Measurements from ENCODE around the gene IFT57. TPM values are rescaled to one million over a fixed set of nuclear protein-coding genes. Genes with fewer than 3 reads are reported as not detected.

The IFT57 gene
- polyA plus RNA-seq, 1 donor from 2014 or later, result 70.7 TPM

DNA sequence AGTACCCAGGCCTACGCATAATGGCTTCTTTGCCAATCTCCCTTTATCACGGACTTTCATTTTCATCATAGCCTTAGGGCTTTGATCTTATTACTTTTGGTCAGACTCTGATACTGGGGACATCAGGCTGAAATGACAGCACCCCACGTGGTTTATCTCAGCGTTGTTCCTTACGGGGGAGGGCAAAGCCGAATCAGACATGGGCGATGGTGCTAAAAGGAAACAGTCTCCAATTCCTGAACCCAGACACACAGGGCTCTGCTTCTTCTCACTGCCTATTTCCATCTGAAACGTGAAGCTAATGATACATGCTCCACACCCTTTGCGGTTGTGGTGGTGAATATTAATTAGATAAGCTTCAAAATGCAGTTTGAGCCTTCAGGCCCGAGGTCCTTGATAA lies 72.0 kb downstream of the IFT57 start:
- no peak overlapping the region for H2AFZ ChIP-seq (ENCODE audit: low read depth, low read length)
- TF ChIP-seq, protein P1, sequence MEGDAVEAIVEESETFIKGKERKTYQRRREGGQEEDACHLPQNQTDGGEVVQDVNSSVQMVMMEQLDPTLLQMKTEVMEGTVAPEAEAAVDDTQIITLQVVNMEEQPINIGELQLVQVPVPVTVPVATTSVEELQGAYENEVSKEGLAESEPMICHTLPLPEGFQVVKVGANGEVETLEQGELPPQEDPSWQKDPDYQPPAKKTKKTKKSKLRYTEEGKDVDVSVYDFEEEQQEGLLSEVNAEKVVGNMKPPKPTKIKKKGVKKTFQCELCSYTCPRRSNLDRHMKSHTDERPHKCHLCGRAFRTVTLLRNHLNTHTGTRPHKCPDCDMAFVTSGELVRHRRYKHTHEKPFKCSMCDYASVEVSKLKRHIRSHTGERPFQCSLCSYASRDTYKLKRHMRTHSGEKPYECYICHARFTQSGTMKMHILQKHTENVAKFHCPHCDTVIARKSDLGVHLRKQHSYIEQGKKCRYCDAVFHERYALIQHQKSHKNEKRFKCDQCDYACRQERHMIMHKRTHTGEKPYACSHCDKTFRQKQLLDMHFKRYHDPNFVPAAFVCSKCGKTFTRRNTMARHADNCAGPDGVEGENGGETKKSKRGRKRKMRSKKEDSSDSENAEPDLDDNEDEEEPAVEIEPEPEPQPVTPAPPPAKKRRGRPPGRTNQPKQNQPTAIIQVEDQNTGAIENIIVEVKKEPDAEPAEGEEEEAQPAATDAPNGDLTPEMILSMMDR (IDR thresholded peaks at IDR 0.05; ENCODE audit: poor library complexity, severe bottlenecking), result no peak
- no peak for TF ChIP-seq EZH2 (IDR thresholded peaks at IDR 0.05; ENCODE audit: borderline replicate concordance, insufficient read depth, low read length, poor library complexity, severe bottlenecking)
- TF ChIP-seq, protein P2, sequence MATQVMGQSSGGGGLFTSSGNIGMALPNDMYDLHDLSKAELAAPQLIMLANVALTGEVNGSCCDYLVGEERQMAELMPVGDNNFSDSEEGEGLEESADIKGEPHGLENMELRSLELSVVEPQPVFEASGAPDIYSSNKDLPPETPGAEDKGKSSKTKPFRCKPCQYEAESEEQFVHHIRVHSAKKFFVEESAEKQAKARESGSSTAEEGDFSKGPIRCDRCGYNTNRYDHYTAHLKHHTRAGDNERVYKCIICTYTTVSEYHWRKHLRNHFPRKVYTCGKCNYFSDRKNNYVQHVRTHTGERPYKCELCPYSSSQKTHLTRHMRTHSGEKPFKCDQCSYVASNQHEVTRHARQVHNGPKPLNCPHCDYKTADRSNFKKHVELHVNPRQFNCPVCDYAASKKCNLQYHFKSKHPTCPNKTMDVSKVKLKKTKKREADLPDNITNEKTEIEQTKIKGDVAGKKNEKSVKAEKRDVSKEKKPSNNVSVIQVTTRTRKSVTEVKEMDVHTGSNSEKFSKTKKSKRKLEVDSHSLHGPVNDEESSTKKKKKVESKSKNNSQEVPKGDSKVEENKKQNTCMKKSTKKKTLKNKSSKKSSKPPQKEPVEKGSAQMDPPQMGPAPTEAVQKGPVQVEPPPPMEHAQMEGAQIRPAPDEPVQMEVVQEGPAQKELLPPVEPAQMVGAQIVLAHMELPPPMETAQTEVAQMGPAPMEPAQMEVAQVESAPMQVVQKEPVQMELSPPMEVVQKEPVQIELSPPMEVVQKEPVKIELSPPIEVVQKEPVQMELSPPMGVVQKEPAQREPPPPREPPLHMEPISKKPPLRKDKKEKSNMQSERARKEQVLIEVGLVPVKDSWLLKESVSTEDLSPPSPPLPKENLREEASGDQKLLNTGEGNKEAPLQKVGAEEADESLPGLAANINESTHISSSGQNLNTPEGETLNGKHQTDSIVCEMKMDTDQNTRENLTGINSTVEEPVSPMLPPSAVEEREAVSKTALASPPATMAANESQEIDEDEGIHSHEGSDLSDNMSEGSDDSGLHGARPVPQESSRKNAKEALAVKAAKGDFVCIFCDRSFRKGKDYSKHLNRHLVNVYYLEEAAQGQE (IDR thresholded peaks at IDR 0.05; ENCODE audit: borderline replicate concordance), result no peak
- TF ChIP-seq SMC3 (conservative IDR thresholded peaks at IDR 0.05; ENCODE audit: poor library complexity), result no peak
- TF ChIP-seq TAF1 (IDR thresholded peaks at IDR 0.05; ENCODE audit: low read depth), result no peak
- no peak overlapping the region for H3K4me3 ChIP-seq (ENCODE audit: low read length)

DNA sequence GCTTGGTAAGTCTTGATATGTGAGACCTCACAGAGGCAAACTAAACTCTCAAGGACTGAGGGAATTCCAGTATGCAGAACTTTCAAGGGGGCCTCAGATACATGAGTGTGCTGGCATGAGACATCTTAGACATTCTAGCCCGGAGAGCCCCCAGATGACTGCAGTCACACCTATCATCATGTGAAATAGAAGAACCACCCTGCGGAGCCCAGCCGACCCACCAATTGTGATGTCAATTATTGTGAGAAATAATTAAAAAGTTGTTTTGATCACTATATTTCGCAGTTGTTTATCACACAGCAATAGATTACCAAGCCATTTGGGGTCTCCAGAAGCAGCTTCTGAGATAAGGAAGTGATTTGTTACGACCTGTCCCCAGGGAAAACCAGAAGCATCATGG lies 76.1 kb downstream of the IFT57 start:
- TF ChIP-seq EP300 (conservative IDR thresholded peaks at IDR 0.05; ENCODE audit: poor library complexity, severe bottlenecking) (no peak), TAF1 (IDR thresholded peaks at IDR 0.05; ENCODE audit: low read depth) (no peak), EZH2 (IDR thresholded peaks at IDR 0.05; ENCODE audit: borderline replicate concordance, insufficient read depth, low read length, poor library complexity, severe bottlenecking) (no peak), RAD21 (conservative IDR thresholded peaks at IDR 0.05) (no peak), MXI1 (conservative IDR thresholded peaks at IDR 0.05; ENCODE audit: poor library complexity, severe bottlenecking) (no peak), POLR2AphosphoS5 (IDR thresholded peaks at IDR 0.05) (no peak), SMC3 (conservative IDR thresholded peaks at IDR 0.05; ENCODE audit: poor library complexity) (no peak)
- TF ChIP-seq, protein P2 (IDR thresholded peaks at IDR 0.05; ENCODE audit: borderline replicate concordance), result no peak
- Histone ChIP-seq H3K36me3 (ENCODE audit: insufficient read depth, low read length) (no peaks in the 10 kb centered on the region), H3F3A (ENCODE audit: insufficient read depth, low read length, poor library complexity, severe bottlenecking) (no peaks in the 10 kb centered on the region), H3K4me3 (ENCODE audit: low read length) (no peak overlapping the region), H3K9me3 (ENCODE audit: low read length) (no peaks in the 10 kb centered on the region), H3K27ac (ENCODE audit: low read length) (no peak overlapping the region), H2AFZ (ENCODE audit: low read depth, low read length) (no peak overlapping the region), H3K27me3 (ENCODE audit: insufficient read depth, low read depth, low read length) (no peaks in the 10 kb centered on the region), H3K79me2 (replicated peaks; ENCODE audit: insufficient read depth, low read length) (no peaks in the 10 kb centered on the region), H4K20me1 (ENCODE audit: insufficient read depth) (no peaks in the 10 kb centered on the region), H3K9ac (ENCODE audit: low read length) (no peak overlapping the region), H3K9me2 (ENCODE audit: insufficient read depth, low read length) (no peaks in the 10 kb centered on the region), H3K4me2 (ENCODE audit: low read length) (no peak overlapping the region)

More for the DNA sequence above, 72.0 kb downstream of the IFT57 start:
- Histone ChIP-seq H3F3A (ENCODE audit: insufficient read depth, low read length, poor library complexity, severe bottlenecking) (no peaks in the 10 kb centered on the region), H3K9me2 (ENCODE audit: insufficient read depth, low read length) (no peaks in the 10 kb centered on the region), H4K20me1 (ENCODE audit: insufficient read depth) (no peaks in the 10 kb centered on the region), H3K4me2 (ENCODE audit: low read length) (no peak overlapping the region), H3K9ac (ENCODE audit: low read length) (no peak overlapping the region), H3K79me2 (replicated peaks; ENCODE audit: insufficient read depth, low read length) (no peaks in the 10 kb centered on the region), H3K9me3 (ENCODE audit: low read length) (no peaks in the 10 kb centered on the region), H3K36me3 (ENCODE audit: insufficient read depth, low read length) (no peaks in the 10 kb centered on the region), H3K27ac (ENCODE audit: low read length) (no peak overlapping the region), H3K27me3 (ENCODE audit: insufficient read depth, low read depth, low read length) (no peaks in the 10 kb centered on the region)

Data from neural cell (in vitro differentiated cells).